ENCODE measurements around the gene ITPA. TPM values are rescaled to one million over a fixed set of nuclear protein-coding genes. Genes with fewer than 3 reads are reported as not detected.

ITPA gene
- total and polyA plus RNA-seq, 2 of the 8 experiments (the other 6 are each of a cell fraction or from before 2014, with no cell fraction given), result 88.2 to 94.0 TPM

GRCh38 chr20:3242172-3242692 is 32.9 kb downstream of the ITPA start:
- no peak for DNase-seq (ENCODE audit: low read depth in 1 of 2, low spot score in 2 of 2)
- Histone ChIP-seq H3K4ac (replicated peaks; ENCODE audit: insufficient read length, low read depth, low read length) (no peak overlapping the region), H3K4me3 (ENCODE audit: extremely low read depth in 1 of 4, insufficient read depth in 2 of 4, low read depth in 3 of 4, low read length in 4 of 4) (no peak overlapping the region), H4K20me1 (replicated peaks in 1 of 2; ENCODE audit: control insufficient read depth in 1 of 2, insufficient read depth in 2 of 2, low read length in 2 of 2) (peaks cover 0 to 9% of the 10 kb centered on the region in 2 experiments), H2AFZ (ENCODE audit: low read length) (no peak overlapping the region), H3K79me2 (ENCODE audit: control insufficient read depth in 1 of 2, insufficient read depth in 2 of 2, low read length in 2 of 2) (no peaks in the 10 kb centered on the region), H3K23ac (ENCODE audit: insufficient read length) (no peak overlapping the region), H2BK15ac (ENCODE audit: low read length) (no peak overlapping the region), H3K56ac (replicated peaks; ENCODE audit: insufficient read length, low read depth, low read length) (no peak overlapping the region), H2BK20ac (ENCODE audit: low read length) (no peak overlapping the region), H4K91ac (replicated peaks; ENCODE audit: insufficient read length, low read length) (no peak overlapping the region), H3K4me2 (ENCODE audit: insufficient read depth in 1 of 2, low read depth in 2 of 2, low read length in 2 of 2) (no peak overlapping the region), H2AK5ac (ENCODE audit: low read depth, low read length) (no peak overlapping the region), H4K5ac (ENCODE audit: insufficient read length, low read depth, low read length) (no peak overlapping the region), H3K9me3 (ENCODE audit: insufficient read depth in 2 of 2, low read depth in 1 of 2, low read length in 1 of 2) (no peaks in the 10 kb centered on the region), H2BK12ac (ENCODE audit: low read depth, low read length) (no peak overlapping the region), H2BK120ac (replicated peaks; ENCODE audit: low read depth, low read length) (no peak overlapping the region), H3K18ac (ENCODE audit: extremely low read depth, low read length) (no peak overlapping the region), H3K27me3 (replicated peaks in 1 of 4; ENCODE audit: control insufficient read depth in 3 of 4, extremely low read depth in 1 of 4, insufficient read depth in 3 of 4, low read length in 3 of 4) (peaks cover 11 to 34% (median 28%) of the 10 kb centered on the region in 4 experiments), H3K79me1 (ENCODE audit: low read depth, low read length) (no peaks in the 10 kb centered on the region), H3K9ac (replicated peaks in 1 of 4; ENCODE audit: extremely low read depth in 1 of 4, low read depth in 3 of 4, low read length in 3 of 4) (no peak overlapping the region), H4K8ac (ENCODE audit: extremely low read depth, insufficient read depth, low read length) (no peak overlapping the region), H3K4me1 (replicated peaks in 1 of 4; ENCODE audit: control insufficient read depth in 3 of 4, insufficient read depth in 4 of 4, low read length in 3 of 4) (peaks cover 0 to 19% (median 7%) of the 10 kb centered on the region in 4 experiments; a peak in 6 of 7 replicates), H3K27ac (ENCODE audit: low read depth, low read length) (no peak overlapping the region), H3K14ac (ENCODE audit: insufficient read length) (no peak overlapping the region), H3K23me2 (ENCODE audit: low read depth, low read length) (peaks cover 16% of the 10 kb centered on the region; the same call in 1 of the 2 replicates), H2BK5ac (ENCODE audit: low read depth, low read length) (no peak overlapping the region), H3K36me3 (ENCODE audit: control insufficient read depth in 2 of 4, insufficient read depth in 4 of 4, low read length in 3 of 4) (no peaks in the 10 kb centered on the region)
- POLR2A ChIA-PET (ENCODE audit: partially characterized antibody), result interaction anchor here (0.8 to 4.5 kb wide), 4 partner anchors 10 to 58 kb away, joined by 3 to 61 read pairs (median 4); no protein-coding TSS in a partner anchor
- WGBS, 2 experiments (ENCODE audit: extremely low coverage in 1 of 2, insufficient coverage in 1 of 2, insufficient read length in 1 of 2, insufficient replicate concordance in 2 of 2, low coverage in 1 of 2, low lambda C conversion rate in 2 of 2, missing lambda C conversion rate in 1 of 2), result 95% methylated on average over 6 of the region's 6 CpGs; no CpG with 5 or more reads in 1 of the 2 experiments
- no peak for FAIRE-seq
- CTCF ChIA-PET (ENCODE audit: partially characterized antibody), result interaction anchor here (0.6 to 6.2 kb wide), 3 partner anchors 8 to 179 kb away, joined by 3 to 47 read pairs (median 4); no protein-coding TSS in a partner anchor
- TF ChIP-seq TEAD4 (IDR thresholded peaks at IDR 0.05; ENCODE audit: low read depth, low read length) (no peak), USF2 (IDR thresholded peaks at IDR 0.05; ENCODE audit: low read length) (no peak), NANOG (IDR thresholded peaks at IDR 0.05; ENCODE audit: insufficient read depth, low read depth, low read length, poor library complexity, severe bottlenecking) (no peak), KDM4A (IDR thresholded peaks at IDR 0.05; ENCODE audit: low read depth, low read length, severe bottlenecking) (no peak), ZNF274 (IDR thresholded peaks at IDR 0.05; ENCODE audit: borderline replicate concordance, extremely low read depth, low read length) (no peak), SIX5 (IDR thresholded peaks at IDR 0.05; ENCODE audit: low read depth, low read length) (no peak), GABPA (IDR thresholded peaks at IDR 0.05; ENCODE audit: borderline replicate concordance, insufficient read depth, low read length) (no peak), TCF12 (IDR thresholded peaks at IDR 0.05; ENCODE audit: low read depth, low read length) (no peak), NRF1 (IDR thresholded peaks at IDR 0.05; ENCODE audit: low read depth, low read length) (no peak), MAFK (IDR thresholded peaks at IDR 0.05; ENCODE audit: low read depth, low read length) (no peak), FOSL1 (IDR thresholded peaks at IDR 0.05; ENCODE audit: insufficient read depth, low read depth, low read length) (no peak), SRF (IDR thresholded peaks at IDR 0.05; ENCODE audit: low read depth, low read length) (no peak)
